GM13977 (cell line): ENCODE measurements around the gene DHX58.
A peak's percentile ranks its signal among the peaks of the same experiment; 100 is the strongest.

Experiments
- DNase-seq: peaks from one replicate; pipeline ENCODE4 v3.0.0; 2012; ENCODE audit warnings: low spot score
- in situ Hi-C: fragments of 300-500 bp; cut with MboI; formaldehyde crosslinking; loops from one replicate; pipeline ENCODE4 v1.12.0; 2022; ENCODE audit warnings: low sequenced_read_pairs, low pct_unique_long_range_greater_than_20kb, mixed read lengths, inconsistent platforms; ENCODE audit not compliant: unreplicated experiment
- TF ChIP-seq, protein P1 (sequence below): IDR thresholded peaks from 2 replicates; pipeline ENCODE4 v1.5.1; 2012; ENCODE audit warnings: mild to moderate bottlenecking, control low read depth; ENCODE audit not compliant: insufficient read depth; ENCODE audit errors: extremely low read depth, missing control alignments

The DHX58 gene

DNA sequence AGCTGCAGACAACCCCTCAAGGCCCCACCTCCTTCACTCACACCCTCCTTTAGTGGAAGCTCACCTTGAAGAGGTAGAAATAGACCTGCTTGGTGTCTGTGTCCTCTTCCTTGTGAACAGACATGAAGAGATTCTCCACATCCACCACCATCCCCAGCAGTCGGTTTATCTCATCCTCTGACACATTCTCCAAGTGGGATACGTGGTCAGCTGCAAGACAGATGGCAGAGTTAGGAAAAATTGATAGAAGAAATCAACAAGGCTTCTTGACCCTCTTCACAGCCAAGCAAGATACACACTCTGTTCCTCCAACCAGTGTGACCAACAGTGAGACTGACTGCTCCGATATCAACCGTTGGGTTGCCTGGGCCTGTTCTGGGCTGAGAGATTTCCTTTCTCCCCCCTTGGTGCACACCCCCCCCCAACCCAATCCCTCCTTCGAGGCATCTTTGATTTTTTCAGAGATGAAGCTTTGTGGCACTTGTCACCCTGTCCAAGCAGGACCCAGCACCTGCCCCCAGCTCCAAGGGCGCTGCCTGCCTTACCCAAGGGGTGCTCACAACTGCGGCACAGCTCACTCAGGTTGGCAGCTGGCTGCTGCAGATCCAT lies 7.8 kb upstream of the DHX58 start:
- in situ Hi-C loops, result loop anchor here (25.0 kb wide), 1 partner anchor 383 kb away; the partner anchor contains the start of gene HAP1
- TF ChIP-seq, protein P1, sequence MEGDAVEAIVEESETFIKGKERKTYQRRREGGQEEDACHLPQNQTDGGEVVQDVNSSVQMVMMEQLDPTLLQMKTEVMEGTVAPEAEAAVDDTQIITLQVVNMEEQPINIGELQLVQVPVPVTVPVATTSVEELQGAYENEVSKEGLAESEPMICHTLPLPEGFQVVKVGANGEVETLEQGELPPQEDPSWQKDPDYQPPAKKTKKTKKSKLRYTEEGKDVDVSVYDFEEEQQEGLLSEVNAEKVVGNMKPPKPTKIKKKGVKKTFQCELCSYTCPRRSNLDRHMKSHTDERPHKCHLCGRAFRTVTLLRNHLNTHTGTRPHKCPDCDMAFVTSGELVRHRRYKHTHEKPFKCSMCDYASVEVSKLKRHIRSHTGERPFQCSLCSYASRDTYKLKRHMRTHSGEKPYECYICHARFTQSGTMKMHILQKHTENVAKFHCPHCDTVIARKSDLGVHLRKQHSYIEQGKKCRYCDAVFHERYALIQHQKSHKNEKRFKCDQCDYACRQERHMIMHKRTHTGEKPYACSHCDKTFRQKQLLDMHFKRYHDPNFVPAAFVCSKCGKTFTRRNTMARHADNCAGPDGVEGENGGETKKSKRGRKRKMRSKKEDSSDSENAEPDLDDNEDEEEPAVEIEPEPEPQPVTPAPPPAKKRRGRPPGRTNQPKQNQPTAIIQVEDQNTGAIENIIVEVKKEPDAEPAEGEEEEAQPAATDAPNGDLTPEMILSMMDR, result no peak
- no peak for DNase-seq

DNA sequence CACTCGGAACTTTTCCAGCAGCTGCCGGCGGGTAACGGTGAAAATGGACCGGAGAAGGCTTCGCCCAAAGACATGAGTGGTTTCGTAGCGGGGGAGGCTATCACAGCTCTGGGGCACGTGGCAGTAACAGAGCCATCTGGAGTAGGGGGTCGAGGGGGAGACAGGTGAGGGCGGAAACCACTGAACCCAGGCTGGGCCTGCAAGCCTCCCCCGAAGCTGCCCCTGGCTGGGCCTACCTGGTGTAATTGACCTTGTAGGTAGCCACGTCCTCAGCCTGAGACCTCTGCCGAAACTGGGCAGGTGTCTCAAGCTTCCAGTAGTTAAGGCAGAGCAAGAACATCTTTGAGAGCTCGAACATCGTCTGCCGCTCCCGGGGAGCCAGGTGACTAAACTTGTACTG lies 6.8 kb upstream of the DHX58 start:
- in situ Hi-C loops, result loop anchor here (10.0 to 25.0 kb wide), 2 partner anchors 94 to 382 kb away; partner anchors contain the start of genes HAP1 and NKIRAS2
- no peak for DNase-seq
- TF ChIP-seq, protein P1, result no peak

DNA sequence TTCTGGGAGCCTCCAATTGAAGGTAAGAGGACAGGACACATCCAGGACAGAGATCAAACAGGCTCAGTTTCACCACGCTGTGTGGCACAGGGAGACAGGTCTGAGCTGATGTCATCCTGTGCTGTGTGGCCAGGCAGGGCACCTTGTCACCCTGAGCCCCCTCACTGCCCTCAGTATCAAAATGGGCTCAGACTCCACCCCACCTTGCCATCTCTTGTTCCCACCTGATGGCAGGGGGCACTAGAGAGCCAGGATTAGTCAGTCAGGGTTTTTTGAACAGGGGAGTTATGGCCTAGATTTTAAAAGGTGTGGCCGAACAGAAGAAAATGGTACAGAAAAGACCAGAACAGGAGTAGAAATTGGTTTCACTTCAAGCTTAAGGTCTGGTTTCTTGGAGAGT lies 6.0 kb upstream of the DHX58 start:
- TF ChIP-seq, protein P1, result peak; percentile 69
- in situ Hi-C loops, result loop anchor here (10.0 to 25.0 kb wide), 2 partner anchors 94 to 381 kb away; partner anchors contain the start of genes HAP1 and NKIRAS2
- peak; percentile 64 for DNase-seq

DNA sequence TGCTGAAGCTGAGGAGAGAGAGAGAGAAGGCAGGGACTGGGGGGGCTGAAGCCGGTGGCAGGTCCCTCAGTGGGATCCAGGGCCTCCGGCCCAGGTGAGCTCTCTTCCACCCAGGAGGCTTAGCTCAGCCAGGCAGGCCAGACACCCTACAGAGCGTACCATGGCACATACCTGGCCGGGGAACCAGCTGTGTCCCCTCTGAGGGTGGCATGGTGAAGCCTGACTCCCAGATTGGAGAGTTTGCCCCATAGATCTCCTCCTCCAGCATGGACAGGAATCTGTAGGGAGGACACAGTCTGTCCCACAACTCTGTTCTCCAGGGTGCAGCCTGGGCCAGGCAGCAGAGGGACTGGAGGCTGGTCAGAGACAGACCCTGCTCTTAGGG lies 5.6 kb upstream of the DHX58 start:
- no peak for DNase-seq
- TF ChIP-seq, protein P1, result no peak
- in situ Hi-C loops, result loop anchor here (10.0 to 25.0 kb wide), 2 partner anchors 93 to 381 kb away; partner anchors contain the start of genes HAP1 and NKIRAS2

DNA sequence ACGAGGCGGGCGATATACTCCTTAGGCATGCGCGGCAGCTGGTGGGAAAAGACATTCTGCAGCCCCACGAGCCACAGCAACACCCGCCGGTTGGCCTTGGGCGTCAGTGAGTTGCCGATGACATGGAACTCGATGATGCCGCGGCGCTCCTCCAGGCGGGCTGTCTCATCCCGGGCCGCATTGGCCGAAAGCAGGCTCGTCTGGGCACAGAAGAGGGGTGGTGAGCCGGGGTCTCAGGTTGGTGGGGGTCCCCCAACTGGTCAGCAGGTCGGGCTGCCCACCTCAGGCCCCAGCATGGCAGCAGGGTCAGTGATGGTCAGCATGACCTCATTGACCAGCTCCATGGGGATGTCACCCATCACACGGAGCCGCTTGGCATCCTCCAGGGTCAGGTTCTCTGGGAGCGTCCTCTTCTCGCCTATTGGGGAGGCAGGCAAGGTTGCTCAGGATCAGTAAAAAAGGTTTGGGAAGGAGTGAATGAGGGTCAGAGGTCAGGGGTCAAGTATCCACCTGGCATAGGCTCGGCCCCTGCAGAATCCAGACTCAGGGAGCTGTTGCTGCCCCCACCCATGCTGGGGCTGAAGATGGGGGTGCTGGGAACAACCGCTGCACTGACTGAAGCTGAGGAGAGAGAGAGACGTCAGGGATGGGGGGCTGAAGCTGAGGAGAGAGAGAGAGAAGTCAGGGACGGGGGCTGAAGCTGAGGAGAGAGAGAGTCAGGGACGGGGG lies 5.0 kb upstream of the DHX58 start:
- in situ Hi-C loops, result loop anchor here (10.0 to 25.0 kb wide), 2 partner anchors 93 to 380 kb away; partner anchors contain the start of genes HAP1 and NKIRAS2
- TF ChIP-seq, protein P1, result no peak
- DNase-seq, result no peak

DNA sequence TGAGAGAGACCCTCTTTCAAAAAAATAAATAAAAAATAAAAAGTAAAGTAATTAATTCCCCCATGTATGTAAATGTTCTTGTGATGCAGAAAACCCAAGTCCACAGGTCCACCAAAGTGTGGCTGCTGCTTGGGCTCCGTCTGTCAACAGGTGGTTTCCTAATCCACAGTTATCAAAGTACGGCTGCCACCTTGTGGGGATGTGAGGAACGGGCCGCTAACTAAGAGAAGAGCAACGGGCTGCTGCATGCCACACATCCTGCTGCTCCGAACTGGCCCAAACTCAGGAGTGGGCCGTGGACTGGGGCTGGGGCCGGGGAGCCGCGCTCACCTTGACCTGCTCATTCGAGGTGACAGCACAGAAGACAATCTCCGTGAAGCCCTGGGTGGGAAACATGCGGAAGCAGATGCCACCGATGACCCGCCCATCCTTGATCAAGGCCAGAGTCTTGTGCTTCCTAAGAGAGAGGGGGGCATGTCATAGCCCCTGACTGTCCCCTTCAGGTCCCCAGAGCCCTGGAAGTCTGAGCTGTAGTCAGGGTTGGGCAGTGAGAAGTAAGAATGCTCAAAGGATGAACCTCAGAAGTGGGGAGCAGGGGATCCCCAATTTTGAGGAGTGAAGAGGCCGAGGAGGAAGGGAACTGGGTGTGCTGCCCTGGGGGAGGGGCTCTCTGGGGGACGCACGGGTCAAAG lies 4.3 kb upstream of the DHX58 start:
- in situ Hi-C loops, result loop anchor here (10.0 to 25.0 kb wide), 2 partner anchors 92 to 380 kb away; partner anchors contain the start of genes HAP1 and NKIRAS2
- peak; percentile 84 for DNase-seq
- TF ChIP-seq, protein P1, result peak; percentile 88
